ENCODE data around the gene ROM1. TPM values are rescaled to one million over a fixed set of nuclear protein-coding genes. Genes with fewer than 3 reads are reported as not detected.

The ROM1 gene
- total RNA-seq, 1 experiment from 2014 or later, result 2.7 TPM

GRCh38 chr11:62621567-62622470, 8.8 kb downstream of the ROM1 start, which contains the start of gene B3GAT3 (continued):
- TF ChIP-seq JUND (IDR thresholded peaks at IDR 0.05) (peak; percentile 60), CTCF (IDR thresholded peaks at IDR 0.05 in 2 of 3, conservative IDR thresholded peaks at IDR 0.05 in 1 of 3; ENCODE audit: borderline replicate concordance in 1 of 3, insufficient read depth in 1 of 3, low read depth in 2 of 3, low read length in 2 of 3) (no peak)

GRCh38 chr11:62622476-62623089, 9.5 kb downstream of the ROM1 start:
- Histone ChIP-seq H2AFZ (ENCODE audit: low read depth, low read length, poor library complexity, severe bottlenecking) (no peak overlapping the region), H3K9me2 (ENCODE audit: insufficient read depth) (no peaks in the 10 kb centered on the region), H3K9ac (ENCODE audit: low read length) (peak overlapping the region; percentile 46), H3K9me3 (ENCODE audit: control insufficient read depth in 1 of 2, insufficient read depth in 1 of 2, low read depth in 1 of 2, low read length in 2 of 2) (no peaks in the 10 kb centered on the region), H3K4me2 (ENCODE audit: low read length) (peak overlapping the region; percentile 87), H3K27ac (ENCODE audit: low read depth, low read length) (peak overlapping the region; percentile 75), H3K4me3 (replicated peaks in 1 of 2; ENCODE audit: low read depth in 1 of 2, low read length in 2 of 2) (no peak overlapping the region), H3K4me1 (ENCODE audit: control insufficient read depth in 1 of 2, insufficient read depth in 2 of 2, low read length in 2 of 2) (peaks cover 12 to 20% of the 10 kb centered on the region in 2 experiments), H3K27me3 (ENCODE audit: insufficient read depth, low read length) (no peaks in the 10 kb centered on the region), H3K36me3 (ENCODE audit: control insufficient read depth in 1 of 2, insufficient read depth in 2 of 2, low read length in 2 of 2) (peaks cover 16 to 22% of the 10 kb centered on the region in 2 experiments), H4K20me1 (ENCODE audit: insufficient read depth) (no peaks in the 10 kb centered on the region), H3K79me2 (ENCODE audit: insufficient read depth, low read length) (peaks cover 15% of the 10 kb centered on the region)
- TF ChIP-seq EGR1 (IDR thresholded peaks at IDR 0.05; ENCODE audit: low read depth) (no peak), EZH2 (IDR thresholded peaks at IDR 0.05) (no peak), SRF (IDR thresholded peaks at IDR 0.05; ENCODE audit: low read depth) (no peak), FOSL1 (IDR thresholded peaks at IDR 0.05; ENCODE audit: low read depth) (no peak), TCF7L2 (IDR thresholded peaks at IDR 0.05; ENCODE audit: borderline replicate concordance, extremely low read depth, insufficient read depth, insufficient read length) (no peak), YY1 (IDR thresholded peaks at IDR 0.05; ENCODE audit: extremely low read depth, insufficient replicate concordance, low read depth, low read length) (no peak), MAX (IDR thresholded peaks at IDR 0.05) (no peak), ELF1 (IDR thresholded peaks at IDR 0.05; ENCODE audit: borderline replicate concordance, low read depth) (no peak), EZH2phosphoT487 (IDR thresholded peaks at IDR 0.05; ENCODE audit: borderline replicate concordance) (no peak), SIN3A (IDR thresholded peaks at IDR 0.05; ENCODE audit: low read depth) (no peak), ZNF274 (IDR thresholded peaks at IDR 0.05; ENCODE audit: low read depth, low read length) (no peak), POLR2AphosphoS5 (IDR thresholded peaks at IDR 0.05; ENCODE audit: low read depth, low read length) (no peak), ZBTB33 (IDR thresholded peaks at IDR 0.05; ENCODE audit: extremely low read depth, insufficient replicate concordance, low read length) (no peak)
- ATAC-seq, result 0 out of 2 replicates have a peak, but pooled peaks have one; percentile 0
- TSS peak; percentile 100 for BruUV-seq (replicated peaks)
- DNase-seq (ENCODE audit: low read depth, low spot score), result no peak
- intact Hi-C loops (cut with micrococcal nuclease), result no loop called here
- RAD21 ChIA-PET (ENCODE audit: low non-redundant PET in 1 of 2, low total read pairs in 2 of 2, uncharacterized antibody in 2 of 2, unreplicated experiment in 2 of 2), result no interaction called here
- CTCF ChIA-PET, result interaction anchor here (1.5 to 3.0 kb wide), 4 partner anchors 11 to 228 kb away, joined by 5 to 16 read pairs (median 12); partner anchors contain the start of genes EML3, ROM1 and TUT1
- POLR2A ChIA-PET, result interaction anchor here (0.8 to 3.0 kb wide), 12 partner anchors 9 to 219 kb away, joined by 3 to 19 read pairs (median 4); partner anchors contain the start of genes C11orf98, CSKMT, EML3 and GANAB
